GM18873 (cell line): ENCODE measurements around the gene ZC2HC1C.

Experiments used
- ATAC-seq: cut with Tn5 transposase; IDR thresholded peaks from one replicate; pipeline ENCODE4 v1.9.1; 2021; ENCODE audit warnings: mild to moderate bottlenecking, moderate library complexity, moderate number of reproducible peaks; ENCODE audit not compliant: unreplicated experiment, low FRiP score

Gene ZC2HC1C, protein sequence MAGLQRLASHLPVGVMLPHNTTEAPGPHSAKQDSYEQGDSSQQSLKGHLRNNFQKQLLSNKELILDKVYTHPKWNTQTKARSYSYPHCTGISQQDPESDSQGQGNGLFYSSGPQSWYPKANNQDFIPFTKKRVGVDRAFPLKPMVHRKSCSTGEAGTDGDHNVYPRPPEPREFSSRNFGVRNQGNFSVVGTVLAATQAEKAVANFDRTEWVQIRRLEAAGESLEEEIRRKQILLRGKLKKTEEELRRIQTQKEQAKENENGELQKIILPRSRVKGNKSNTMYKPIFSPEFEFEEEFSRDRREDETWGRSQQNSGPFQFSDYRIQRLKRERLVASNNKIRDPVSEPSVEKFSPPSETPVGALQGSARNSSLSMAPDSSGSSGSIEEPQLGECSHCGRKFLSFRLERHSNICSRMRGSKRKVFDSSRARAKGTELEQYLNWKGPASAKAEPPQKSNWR

DNA sequence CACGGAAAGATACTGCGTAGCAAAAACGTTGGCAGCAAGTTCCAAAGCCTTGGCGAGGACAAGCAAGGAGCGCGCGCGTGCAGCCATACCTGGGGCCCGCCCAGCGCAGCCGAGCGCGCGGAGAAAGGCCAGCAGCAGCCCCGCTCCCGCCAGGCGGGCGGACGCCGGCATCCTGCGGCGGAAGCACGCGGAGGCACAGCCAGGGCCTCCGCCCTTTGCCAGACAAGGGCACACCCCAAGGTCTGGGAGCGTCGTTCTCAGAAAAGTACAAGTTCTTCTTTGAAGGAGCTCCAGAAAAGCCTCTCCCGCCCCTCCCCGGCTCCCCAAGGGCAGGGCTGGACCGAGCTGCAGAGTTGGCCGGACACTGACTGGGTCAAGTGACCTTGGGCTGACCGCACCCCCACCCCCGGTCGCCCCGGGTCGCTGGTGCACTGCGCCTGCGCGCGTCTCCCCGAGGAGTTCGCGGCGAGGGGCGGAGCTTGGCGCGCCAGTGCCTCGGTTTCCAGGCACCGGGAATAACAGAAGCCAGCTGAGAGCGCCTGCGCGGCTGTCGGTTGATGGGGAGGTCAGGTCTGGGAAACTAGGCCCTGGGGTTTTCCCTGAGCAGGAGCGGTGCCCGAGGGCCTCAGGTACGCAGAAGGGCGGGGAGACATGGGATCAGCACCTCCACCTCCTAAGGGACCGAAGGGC, at the start of gene ZC2HC1C:
TSS of gene ZC2HC1C (plus strand) at position 521 of the 690 bp plus-strand sequence. CDS start 933 bp downstream, outside the sequence.
- no peak for ATAC-seq

DNA sequence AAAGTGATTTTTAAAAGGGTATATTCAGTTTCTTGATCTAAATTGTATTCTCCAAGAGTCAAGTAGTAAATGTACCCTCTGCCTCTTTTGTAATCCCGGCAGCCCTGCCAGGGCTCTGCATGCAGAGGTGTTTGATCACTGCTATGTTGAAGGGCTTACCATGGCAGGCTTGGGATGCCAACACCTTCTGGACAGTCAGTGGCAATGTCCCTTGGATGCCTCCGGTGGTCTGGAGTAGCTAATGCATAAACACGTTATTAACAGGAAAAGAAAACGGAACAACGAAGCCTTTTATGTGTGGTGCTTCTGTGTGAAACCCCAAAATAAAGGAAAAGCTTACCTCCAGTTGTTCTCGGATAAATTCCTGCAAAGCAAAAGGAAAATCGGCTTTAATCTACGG, 46.8 kb upstream of the ZC2HC1C start:
- ATAC-seq, result no peak

DNA sequence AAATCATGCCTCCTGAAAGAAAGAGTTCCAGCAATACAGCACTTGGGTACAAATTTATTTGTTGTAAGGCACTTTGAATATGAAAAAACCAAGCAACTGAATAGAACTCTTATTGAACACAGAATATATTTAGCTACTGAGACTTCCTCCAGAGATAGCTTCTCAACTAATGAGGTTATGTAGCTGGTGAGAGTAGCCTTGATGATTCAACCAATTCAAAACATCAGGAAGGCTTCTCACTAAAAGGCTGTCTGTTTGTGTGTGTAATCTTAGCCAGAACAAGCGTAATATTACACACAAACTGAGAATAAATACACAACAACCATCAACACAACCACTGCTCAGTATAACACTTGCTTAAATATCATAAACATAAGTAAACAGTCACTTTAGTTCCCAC, 46.3 kb upstream of the ZC2HC1C start:
- ATAC-seq, result no peak

DNA sequence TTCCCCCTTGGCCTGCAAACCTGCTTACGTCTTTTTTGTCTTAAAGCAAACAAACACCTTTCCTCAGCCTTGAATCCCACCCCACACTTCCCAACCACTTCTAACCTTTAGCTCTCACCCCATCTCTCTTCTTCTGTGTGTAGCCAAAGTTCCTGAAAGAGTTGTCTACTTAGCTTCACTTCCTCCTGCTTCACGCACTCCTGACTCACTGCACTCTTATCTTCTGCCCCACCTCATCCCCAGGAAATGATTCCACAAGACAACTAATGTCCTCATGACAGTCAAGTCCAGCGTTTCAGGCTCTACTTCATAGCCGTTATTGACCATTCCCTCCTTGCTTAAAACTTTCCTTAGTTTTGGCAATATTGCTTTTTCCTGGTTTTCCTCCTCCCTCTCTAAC, 44.4 kb upstream of the ZC2HC1C start:
- ATAC-seq, result no peak

DNA sequence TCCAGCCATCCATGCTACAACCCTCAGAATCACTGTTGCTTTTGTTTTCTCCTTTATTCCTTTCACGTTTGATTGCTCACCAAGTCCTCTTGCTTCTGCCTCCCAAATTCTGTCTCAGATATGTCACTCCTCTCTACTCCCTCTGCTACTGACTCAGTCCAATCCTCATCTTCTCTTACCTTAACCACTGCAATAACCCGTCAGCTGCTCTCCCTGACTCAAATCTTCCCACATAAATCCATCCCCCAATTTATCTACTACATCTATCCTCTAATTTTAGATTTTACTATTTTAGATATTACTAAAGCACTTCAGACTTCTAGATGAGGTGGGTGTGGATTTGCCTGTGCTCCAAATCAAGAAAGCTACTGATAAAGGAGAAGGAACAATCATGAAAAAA, 43.6 kb upstream of the ZC2HC1C start:
- ATAC-seq, result no peak

DNA sequence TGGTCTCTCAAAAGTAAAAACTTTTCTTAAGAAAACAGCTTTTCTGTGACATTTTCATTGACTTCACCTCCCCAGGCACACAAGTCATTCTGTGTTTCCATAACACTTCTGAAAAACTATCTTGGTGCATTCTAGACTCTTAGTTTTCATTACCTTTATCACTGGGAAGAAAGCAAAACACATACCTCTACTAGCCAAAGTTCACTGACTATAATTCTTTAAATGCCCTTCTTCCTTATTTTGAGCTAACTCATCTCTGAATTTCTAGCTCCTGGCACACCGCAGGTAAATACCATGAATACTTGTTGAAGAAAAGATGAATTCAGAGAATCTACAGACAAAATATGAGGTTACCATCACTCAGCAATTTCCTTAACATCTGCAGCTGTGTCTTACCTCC, 39.3 kb upstream of the ZC2HC1C start:
- ATAC-seq, result no peak

DNA sequence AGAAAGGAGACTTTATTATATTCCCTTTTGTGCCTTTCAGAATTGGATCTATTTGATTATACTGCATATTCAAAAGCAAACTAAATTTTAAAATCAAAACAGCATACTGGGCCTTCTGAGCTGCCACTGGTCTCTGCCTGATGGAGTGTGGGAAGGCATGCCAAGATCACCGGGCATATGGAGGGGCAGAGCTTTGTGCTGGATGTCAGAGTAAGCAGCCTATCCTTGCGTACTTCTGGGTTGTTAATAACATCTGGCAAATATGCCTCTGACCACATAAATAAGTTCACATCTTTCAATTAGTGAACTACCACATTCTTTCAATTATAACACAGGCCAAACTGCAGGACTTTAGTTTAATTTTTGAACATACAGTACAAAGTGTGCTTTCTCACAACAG, 36.5 kb upstream of the ZC2HC1C start:
- ATAC-seq, result no peak

DNA sequence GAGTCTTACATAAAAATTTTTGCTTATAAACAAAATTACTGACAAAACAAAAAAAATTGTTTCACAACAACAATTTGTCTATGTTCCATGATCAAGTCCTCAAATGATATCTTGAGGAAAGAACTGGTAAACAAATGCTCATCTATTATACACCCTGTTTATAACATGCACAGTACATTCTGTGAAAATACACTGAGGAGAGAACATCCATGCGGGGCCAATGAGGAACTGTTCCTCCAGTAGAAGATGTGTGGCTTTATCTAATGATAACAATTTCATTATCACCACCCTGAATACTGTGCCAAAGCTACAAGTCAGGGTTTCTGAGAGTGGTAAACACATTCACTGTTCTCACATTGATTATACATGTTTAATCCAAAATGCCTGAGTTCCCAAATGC, 28.9 kb upstream of the ZC2HC1C start:
- no peak for ATAC-seq

DNA sequence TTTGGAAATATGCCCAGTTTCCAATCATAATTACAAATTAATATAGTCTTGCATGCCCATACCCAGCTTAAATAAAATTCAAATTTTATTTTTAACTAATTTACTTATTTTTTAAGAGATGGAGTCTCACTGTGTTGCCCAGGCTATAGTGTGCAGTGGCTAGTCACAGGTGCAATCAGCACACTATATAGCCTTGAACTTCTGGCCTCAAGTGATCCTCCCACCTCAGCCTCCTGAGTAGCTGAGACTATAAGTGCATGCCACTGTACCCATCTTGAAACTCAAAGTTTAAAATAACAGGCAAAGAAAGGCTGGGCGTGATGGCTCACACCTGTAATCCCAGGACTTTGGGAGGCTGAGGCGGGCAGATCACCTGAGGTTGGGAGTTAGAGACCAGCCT, 28.5 kb upstream of the ZC2HC1C start:
- no peak for ATAC-seq

DNA sequence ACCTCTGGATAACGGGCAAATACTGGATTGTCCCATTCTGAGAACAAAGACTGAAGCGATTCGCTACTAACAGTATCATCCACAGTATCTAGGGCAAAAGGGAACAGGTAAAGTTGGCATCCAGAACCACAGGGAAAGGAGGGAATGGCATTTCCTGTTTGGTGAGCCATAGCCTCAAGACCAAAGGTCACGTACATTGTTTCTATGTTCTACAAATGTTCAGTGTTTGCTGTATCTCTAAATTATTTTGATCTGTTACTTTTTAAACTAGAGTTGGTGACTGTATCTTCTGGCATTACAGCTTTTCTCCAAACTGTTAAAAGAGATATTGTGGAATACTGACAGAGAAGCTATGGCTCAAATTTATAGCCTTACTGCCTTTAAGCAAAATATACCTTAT, 27.8 kb upstream of the ZC2HC1C start:
- ATAC-seq, result no peak

DNA sequence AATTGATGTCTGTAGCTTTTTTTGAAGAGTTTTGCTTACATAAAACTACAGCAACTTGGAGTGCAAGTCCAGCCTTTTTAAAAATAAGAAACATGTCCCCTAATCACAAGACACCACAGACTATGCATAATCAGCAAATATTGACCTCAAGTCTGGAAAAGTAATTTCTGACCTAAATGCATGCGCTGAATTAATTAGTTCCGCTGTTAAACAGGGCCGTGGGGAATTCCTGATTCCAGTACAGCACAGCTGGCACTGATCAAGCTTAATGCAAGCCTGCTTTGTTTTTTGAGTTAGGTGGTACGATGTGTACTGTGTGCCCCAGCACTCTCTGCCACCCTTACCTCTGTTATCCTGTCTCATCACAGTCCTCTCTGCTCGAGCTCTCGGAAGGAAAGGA, 27.4 kb upstream of the ZC2HC1C start:
- no peak for ATAC-seq

DNA sequence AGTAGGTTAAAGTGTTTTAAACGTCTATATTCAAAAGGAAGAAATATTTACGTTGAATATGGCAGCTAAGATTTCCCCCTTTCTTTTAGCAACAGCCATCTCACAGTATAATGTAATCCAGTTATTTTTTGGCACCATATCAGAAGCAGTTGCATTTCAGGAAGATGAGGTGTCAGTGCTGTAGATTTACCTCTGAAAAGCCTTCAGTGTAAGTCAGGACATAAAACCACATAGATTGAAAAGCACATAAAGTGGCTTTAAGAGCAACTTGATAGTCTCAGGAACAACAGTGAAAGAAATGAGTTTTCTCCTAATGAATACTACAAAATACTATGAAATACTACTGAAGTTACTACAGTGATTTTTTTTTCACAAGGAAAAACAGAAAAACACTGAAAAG, 25.1 kb upstream of the ZC2HC1C start:
- ATAC-seq, result no peak

DNA sequence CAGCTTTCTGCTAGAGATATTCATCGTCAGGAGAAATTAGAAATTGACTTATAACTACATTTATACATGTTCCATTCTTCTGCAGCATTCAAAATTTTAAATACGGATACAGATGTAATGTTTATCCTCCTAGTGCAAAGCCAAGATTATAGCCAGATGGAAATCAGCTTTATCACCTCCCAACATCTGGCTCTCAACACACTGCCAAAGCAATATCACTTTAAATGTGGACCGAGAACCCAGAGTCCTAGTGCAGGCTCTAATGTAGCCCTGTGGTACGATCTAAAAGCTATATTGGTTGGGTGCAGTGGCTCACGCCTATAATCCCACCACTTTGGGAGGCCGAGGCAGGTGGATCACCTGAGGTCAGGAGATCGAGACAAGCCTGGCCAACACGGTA, 24.7 kb upstream of the ZC2HC1C start:
- ATAC-seq, result no peak

DNA sequence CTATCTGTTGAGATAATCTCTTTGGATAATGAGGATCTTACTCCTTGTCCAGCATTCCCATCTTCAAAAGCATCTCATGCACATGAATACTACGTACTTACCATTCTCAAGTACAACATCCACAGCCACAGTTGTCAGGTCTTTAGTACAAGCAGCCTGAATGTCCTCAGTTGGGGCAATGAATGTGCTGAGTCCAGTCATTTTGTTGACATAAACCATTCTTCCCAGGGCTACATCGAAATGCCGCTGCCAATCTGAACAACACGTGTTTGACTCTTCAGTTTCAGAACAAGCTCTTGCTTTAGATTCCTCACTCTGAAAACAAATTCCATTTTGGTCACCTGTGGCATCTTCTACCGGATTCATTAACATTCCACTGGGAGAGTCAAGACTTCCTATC, 23.2 kb upstream of the ZC2HC1C start:
- no peak for ATAC-seq

DNA sequence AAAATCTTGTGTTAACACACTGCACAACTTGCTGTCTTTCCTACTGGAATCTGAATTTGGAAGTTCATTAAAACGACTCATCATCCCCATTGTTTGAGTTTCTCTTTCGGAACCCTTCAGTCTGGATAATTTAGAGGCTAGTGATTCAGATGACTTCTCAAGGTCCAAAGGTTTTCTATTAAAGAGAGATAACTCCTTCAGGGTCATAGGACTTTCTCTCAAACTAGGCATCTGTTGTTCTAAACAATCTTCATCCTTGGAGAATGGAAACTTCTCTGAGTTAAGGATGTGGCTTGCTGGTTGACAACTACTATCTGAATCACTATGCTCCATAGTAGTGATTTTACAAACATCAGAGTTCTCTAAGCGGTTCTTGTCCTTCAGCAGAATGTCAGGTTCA, 22.5 kb upstream of the ZC2HC1C start:
- no peak for ATAC-seq

DNA sequence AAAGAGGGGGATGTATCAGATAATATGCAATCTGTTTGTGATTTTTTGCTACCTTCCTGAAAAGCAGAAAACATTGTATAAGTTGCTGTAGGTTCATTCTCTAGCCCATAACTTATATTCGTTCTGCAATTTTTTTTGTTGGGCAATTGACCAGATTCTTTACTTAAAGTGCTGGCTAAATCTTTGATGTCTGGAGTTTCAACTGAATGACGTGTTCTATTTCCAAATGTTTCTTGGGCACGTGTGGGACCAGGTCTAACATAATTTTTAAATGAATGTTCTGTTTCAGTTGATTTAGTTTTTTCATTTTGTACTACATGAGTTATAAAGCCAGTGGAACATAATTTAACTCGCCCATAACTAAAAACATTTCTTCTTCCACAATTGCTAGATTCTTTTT, 21.9 kb upstream of the ZC2HC1C start:
- ATAC-seq, result no peak

DNA sequence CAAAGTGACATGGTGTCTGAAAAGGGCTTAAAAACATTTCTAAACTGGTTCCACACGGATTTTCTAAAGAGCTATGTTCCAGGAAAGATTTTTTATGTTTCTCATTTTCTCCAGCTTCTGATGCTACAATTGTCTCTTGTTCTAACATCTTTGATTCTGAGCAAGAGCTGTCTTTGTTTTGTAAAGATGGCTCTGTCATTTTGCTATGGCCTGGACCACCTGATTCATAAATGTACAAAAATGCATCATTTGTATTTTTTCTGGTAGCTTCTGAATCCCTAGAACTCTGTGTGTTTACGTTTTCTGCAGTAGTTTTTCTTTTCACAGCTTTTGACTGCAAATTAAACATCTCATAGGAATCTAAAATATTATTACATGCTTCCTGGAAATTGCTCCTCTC, 21.3 kb upstream of the ZC2HC1C start:
- no peak for ATAC-seq

DNA sequence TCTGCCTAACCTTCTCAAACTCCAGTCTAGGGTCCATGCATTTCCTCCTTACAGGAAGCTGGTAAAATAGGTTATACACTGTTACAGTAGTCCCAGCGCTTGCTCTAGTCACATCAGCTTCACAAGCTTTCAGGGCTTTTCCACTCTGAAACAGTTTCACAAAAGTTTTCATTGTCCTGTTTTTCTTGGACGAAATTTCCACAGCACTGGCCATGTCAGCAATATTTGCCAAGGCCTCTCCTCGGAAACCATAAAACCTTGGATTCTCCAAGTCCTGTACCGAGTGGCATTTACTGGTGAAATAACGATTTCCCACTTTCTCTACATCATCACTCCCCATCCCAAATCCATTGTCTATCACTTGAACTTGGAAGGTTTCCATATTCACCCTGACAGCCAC, 20.3 kb upstream of the ZC2HC1C start:
- no peak for ATAC-seq

DNA sequence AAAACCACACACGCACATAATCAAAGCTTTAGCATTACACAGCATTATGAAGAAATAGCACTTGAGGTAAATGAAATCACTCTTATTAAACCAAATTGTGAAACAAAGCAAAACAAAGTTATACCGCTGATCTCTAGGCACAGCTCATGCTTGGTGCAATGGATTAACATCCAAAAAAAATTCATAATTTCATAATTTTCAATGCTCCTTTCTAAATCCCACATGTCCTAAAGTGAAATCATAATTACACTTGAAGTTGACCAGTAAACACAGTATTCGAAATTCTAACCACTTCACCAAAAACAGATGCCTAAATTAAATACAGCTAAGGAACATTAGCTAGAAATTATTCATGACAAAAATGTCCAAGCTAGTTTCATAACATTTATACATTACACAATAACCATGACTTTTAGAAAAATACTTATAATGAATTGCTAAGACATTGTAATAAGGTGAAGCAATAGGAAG, 19.7 kb upstream of the ZC2HC1C start:
- no peak for ATAC-seq

DNA sequence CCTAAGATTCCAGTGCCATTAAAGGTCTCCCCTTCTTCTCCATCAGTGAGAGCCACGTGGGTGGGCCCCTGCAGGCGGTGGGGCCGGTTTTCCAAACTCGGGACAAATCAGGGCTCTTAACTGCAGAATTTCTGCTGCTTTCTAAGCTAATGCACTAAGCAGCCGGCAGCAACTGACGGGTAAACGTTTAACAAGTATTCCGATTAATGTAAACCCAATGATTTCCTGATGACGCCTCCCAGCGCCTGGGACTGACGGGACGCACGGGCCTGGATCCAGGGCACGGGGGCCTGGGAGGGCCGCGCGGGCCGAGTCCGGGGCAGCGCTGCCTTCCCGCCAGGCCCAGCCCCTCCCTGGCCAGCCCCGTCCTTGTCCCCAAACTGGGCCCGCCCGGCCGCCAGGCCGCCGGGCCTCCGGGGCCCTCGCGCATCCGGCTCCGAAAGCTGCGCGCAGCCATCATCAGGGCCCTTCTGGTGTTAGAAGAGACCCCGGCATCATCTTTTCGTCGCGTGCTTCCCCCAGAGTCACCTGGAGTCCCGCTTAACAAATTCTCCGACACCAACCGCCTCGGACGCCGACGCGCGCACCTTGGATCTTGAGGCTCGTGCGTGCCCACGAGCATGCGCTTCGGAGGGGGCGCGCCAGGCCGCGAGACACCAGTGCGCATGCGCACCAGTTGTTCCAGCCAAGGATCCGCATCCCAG, 18.4 kb upstream of the ZC2HC1C start, which contains the start of gene MLH3:
TSS of gene MLH3 (minus strand) at position 616 of the 704 bp plus-strand sequence. CDS start 1,812 bp downstream, outside the sequence.
- ATAC-seq, result no peak

DNA sequence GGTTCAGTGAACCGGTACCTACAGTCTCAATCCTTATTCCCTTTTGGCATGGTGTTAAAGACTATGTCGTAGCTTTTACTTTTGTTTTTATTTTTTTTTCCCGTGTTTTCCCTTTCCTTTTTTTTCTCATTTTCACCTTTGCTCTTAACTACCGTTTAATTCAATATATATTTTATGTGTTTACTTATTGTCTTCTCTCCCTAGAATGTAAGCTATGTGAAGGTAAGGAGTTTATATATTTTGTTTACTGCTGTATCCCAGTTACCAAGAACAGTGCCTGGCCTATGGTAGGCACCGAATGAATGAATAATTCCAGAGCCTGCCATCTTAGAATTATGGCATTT, 17.9 kb upstream of the ZC2HC1C start:
- no peak for ATAC-seq
